GM12878 (cell line): ENCODE data around the gene RASL11A. TPM values are rescaled to one million over a fixed set of nuclear protein-coding genes. Genes with fewer than 3 reads are reported as not detected.

ENCODE experiments used
- ATAC-seq: fragments of 200-7000 bp; cut with Tn5 transposase; 3 replicates; pipeline ENCODE4 v1.9.1; 2020; ENCODE audit warnings: mild to moderate bottlenecking, moderate library complexity
- BruUV-seq: library from RNA; stranded (reverse); fragments of 400-500 nt; replicated peaks from 2 replicates; lab custom pipeline; 2021; lab: Mats Ljungman, UMichigan
- CTCF ChIA-PET: fragments of 300-600 bp; sonication (Branson Sonifier 250); formaldehyde crosslinking; extraction: SDS; loops from one replicate; lab custom pipeline; 2021; ENCODE audit warnings: inconsistent platforms; lab: Yijun Ruan, JAX
- POLR2A ChIA-PET: fragments of 350-600 bp; formaldehyde crosslinking; extraction: SDS; loops from one replicate; lab custom pipeline; 2021; ENCODE audit warnings: inconsistent platforms; lab: Charles Lee
- RAD21 ChIA-PET: fragments of 300-600 bp; sonication (Branson Sonifier 250); formaldehyde crosslinking; loops from one replicate; lab custom pipeline; 2023; ENCODE audit warnings: antibody characterized with exemption; ENCODE audit not compliant: unreplicated experiment; lab: Charles Lee
- SMC1A ChIA-PET: fragments of 300-600 bp; sonication (Branson Sonifier 250); formaldehyde crosslinking; loops from one replicate; lab custom pipeline; 2023; ENCODE audit not compliant: unreplicated experiment, uncharacterized antibody; lab: Charles Lee
- DNase-seq: peaks from one replicate; pipeline ENCODE4 v3.0.0-alpha.2; 2011; ENCODE audit warnings: low read depth, low spot score
- FAIRE-seq: peaks from 3 replicates; lab custom pipeline; 2011; peaks lifted over from hg19 to GRCh38; lab: Jason Lieb, UNC
- H2AFZ ChIP-seq: 2 replicates; pipeline ENCODE4 v1.6.0; 2011; ENCODE audit warnings: low read depth, low read length, control low read depth; ENCODE audit not compliant: control insufficient read depth
- H3K27ac ChIP-seq: 2 replicates; pipeline ENCODE4 v1.5.1; 2011; ENCODE audit warnings: control low read depth; ENCODE audit not compliant: control insufficient read depth, insufficient read depth
- H3K27me3 ChIP-seq, 2 experiments: replicated peaks in 1 of 2; 2 replicates each; pipeline versions ENCODE4 v1.6.0 to v1.6.1; 2011; ENCODE audit warnings: low read length in 1 of 2; ENCODE audit not compliant: control insufficient read depth in 2 of 2, insufficient read depth in 2 of 2
- H3K36me3 ChIP-seq, 2 experiments: 2 replicates each; pipeline ENCODE4 v1.5.1; 2011; ENCODE audit warnings: low read length in 1 of 2; ENCODE audit not compliant: control insufficient read depth in 2 of 2, insufficient read depth in 2 of 2
- H3K4me1 ChIP-seq: 2 replicates; pipeline ENCODE4 v1.6.1; 2011; ENCODE audit warnings: mild to moderate bottlenecking, low read length, moderate library complexity, mixed read lengths; ENCODE audit not compliant: control insufficient read depth, insufficient read depth
- H3K4me2 ChIP-seq: 2 replicates; pipeline ENCODE4 v1.6.0; 2011; ENCODE audit warnings: control low read depth; ENCODE audit not compliant: control insufficient read depth, insufficient read depth
- H3K4me3 ChIP-seq: fragments of 200-600 bp; sonication (generic); 2 replicates; pipeline ENCODE4 v1.5.1; 2016
- H3K79me2 ChIP-seq: 2 replicates; pipeline ENCODE4 v1.6.0; 2011; ENCODE audit warnings: low read length; ENCODE audit not compliant: control insufficient read depth, insufficient read depth
- H3K9ac ChIP-seq: 2 replicates; pipeline ENCODE4 v1.8.0; 2011; ENCODE audit warnings: low read length, control low read depth, mixed read lengths; ENCODE audit not compliant: control insufficient read depth, insufficient read depth
- H3K9me3 ChIP-seq: replicated peaks from 3 replicates; pipeline ENCODE4 v1.5.1; 2011; ENCODE audit warnings: mild to moderate bottlenecking, low read length; ENCODE audit not compliant: control insufficient read depth, insufficient read depth
- H4K20me1 ChIP-seq: 2 replicates; pipeline ENCODE4 v1.6.0; 2011; ENCODE audit not compliant: control insufficient read depth, insufficient read depth
- CBX5 ChIP-seq: sonication (generic); IDR thresholded peaks from 2 replicates; pipeline ENCODE4 v1.6.1; 2016; ENCODE audit warnings: low read depth, moderate library complexity, mild to moderate bottlenecking, inconsistent platforms
- ESRRA ChIP-seq: IDR thresholded peaks from 2 replicates; pipeline ENCODE4 v1.6.1; 2012; ENCODE audit warnings: mild to moderate bottlenecking, low read length, improper control_type of control experiment
- MEF2B ChIP-seq: fragments of 450-650 bp; IDR thresholded peaks from 2 replicates; pipeline ENCODE4 v1.6.1; 2018; ENCODE audit warnings: mild to moderate bottlenecking, moderate library complexity; ENCODE audit not compliant: partially characterized antibody, poor library complexity, severe bottlenecking
- MYB ChIP-seq: fragments of 150-350 bp; IDR thresholded peaks from 2 replicates; pipeline ENCODE4 v1.6.1; 2014; ENCODE audit warnings: mild to moderate bottlenecking, low read depth, low read length, borderline replicate concordance
- NR2C1 ChIP-seq: fragments of 450-650 bp; IDR thresholded peaks from 2 replicates; pipeline ENCODE4 v1.6.1; 2017; ENCODE audit warnings: antibody characterized with exemption, mild to moderate bottlenecking, moderate library complexity
- SUZ12 ChIP-seq: fragments of 200-600 bp; sonication (generic); IDR thresholded peaks from one replicate; pipeline ENCODE4 v1.6.1; 2018; ENCODE audit warnings: antibody characterized with exemption, mild to moderate bottlenecking; ENCODE audit not compliant: unreplicated experiment
- ZBED1 ChIP-seq: IDR thresholded peaks from 2 replicates; pipeline ENCODE4 v1.6.1; 2016; ENCODE audit warnings: borderline replicate concordance
- WGBS: methylation state at CpG from one replicate; pipeline ENCODE4 v1.1.6; 2016; ENCODE audit warnings: low lambda C conversion rate; ENCODE audit not compliant: insufficient replicate concordance, insufficient coverage; ENCODE audit errors: missing lambda C conversion rate; 5-methylcytosine and 5-hydroxymethylcytosine counted together
- in situ Hi-C: fragments of 300-500 bp; cut with MboI; formaldehyde crosslinking; loops from 9 replicates; pipeline ENCODE4 v1.14.3; 2018; ENCODE audit warnings: mixed read lengths
- intact Hi-C: fragments of 100-400 bp; cut with micrococcal nuclease; formaldehyde crosslinking; loops from one replicate; pipeline ENCODE4 v1.14.2; 2022; ENCODE audit not compliant: unreplicated experiment
- polyA plus RNA-seq, 11 experiments: library from polyadenylated mRNA; depleted of rRNA in 4 of 11; unstranded in 6 of 11; stranded (reverse) in 5 of 11; fragments of >200 nt; fragmentation: Nextera tagmentation in 4 of 11; fragmentation: Illumina TruSeq in 1 of 11; extraction: Ambion mirVana in 4 of 11; extraction: Trizol in 1 of 11; gene quantifications; 1 replicate in 1 of 11; 2 replicates in 10 of 11; pipeline versions ENCODE4 v1.2.1 to v1.2.3, GENCODE V29; 2011 to 2016; ENCODE audit warnings: inconsistent platforms in 2 of 11, missing spikeins in 2 of 11, low read depth in 1 of 11
- total RNA-seq, 4 experiments: library from RNA; depleted of rRNA in 3 of 4; stranded (reverse); fragments of >200 nt in 3 of 4; fragmentation: Illumina TruSeq in 1 of 4; extraction: Trizol in 1 of 4; gene quantifications; 2 replicates each; pipeline versions ENCODE4 v1.2.1 to v1.2.3, GENCODE V29; 2013 to 2021
- TF ChIP-seq, protein P1 (sequence below): fragments of 450-650 bp; IDR thresholded peaks from 2 replicates; pipeline ENCODE4 v1.6.1; 2017; ENCODE audit warnings: borderline replicate concordance

Gene RASL11A
- total and polyA plus RNA-seq, 10 of the 15 experiments (the other 5 are each of a cell fraction or from before 2014, with no cell fraction given) = 0.04 to 1.3 (median 0.41) TPM; not detected in 1

DNA sequence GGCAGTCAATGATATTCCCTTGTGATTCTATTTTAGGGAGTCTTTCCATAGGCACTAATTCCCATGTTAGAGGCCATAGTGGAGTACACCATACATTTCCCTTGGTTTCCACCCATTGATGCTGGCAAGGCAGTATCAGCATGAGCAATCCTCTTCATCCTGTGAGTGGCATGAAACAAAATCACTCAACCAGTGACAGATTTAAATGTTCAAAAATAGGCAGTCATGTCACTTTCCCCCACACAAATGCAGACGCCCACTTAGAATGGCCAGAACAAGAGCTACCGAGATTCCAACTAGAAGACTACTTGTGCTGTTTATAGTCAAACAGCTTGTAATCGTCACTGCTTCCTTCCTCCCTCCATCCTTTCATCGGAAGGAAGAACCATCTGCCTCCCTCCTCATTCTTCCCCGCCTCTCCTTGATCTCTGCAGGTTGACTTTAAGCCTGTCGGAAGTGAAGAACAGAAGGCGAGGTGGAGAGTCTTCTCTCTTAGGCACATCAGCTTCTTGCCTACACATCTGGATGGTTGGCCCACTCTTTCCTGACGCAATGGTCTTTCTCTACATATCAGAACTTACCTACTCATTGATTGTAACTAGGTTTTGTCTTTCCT is 22.6 kb downstream of the RASL11A start (continued):
- TF ChIP-seq NR2C1 (no peak), MYB (no peak), CBX5 (no peak)

DNA sequence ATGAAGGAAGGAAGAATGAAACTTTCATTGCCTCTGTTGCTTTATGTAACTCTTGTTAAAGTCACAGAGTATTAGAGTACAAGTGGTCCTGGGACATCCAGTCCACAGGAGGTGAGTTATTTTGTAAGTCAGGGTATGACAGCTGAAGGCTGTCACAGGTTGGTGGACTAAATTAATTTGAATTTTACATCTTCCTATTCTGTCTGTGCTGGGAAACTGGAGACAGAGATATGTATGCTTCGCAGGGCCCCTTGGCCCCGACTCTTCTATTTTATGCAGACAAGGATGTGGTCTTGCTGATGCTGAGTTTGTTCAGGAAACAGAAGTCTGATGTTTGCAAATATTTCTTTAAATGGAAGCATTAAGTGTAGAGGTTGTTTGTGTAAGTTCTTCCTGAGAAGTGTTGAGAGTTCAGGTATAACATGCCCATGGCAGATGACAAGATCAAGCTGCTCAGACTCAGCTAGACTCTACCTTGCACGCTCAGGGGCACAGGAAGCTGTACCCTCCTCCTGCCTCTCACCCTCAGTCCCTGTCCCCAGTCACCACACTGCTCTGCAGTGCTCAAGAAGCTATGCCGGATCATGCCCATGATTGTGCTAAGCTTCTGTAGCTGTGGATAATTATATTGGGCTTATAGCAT is 23.4 kb downstream of the RASL11A start:
- H3K4me3 ChIP-seq = no peak overlapping the region
- no peak for FAIRE-seq
- no peaks in the 10 kb centered on the region for H3K79me2 ChIP-seq
- H3K36me3 ChIP-seq = no peaks in the 10 kb centered on the region
- SMC1A ChIA-PET = no interaction called here
- no peak overlapping the region for H2AFZ ChIP-seq
- RAD21 ChIA-PET = no interaction called here
- no peak overlapping the region for H3K27ac ChIP-seq
- CTCF ChIA-PET = no interaction called here
- H3K4me2 ChIP-seq = no peak overlapping the region
- no TSS peak for BruUV-seq
- H3K9ac ChIP-seq = no peak overlapping the region
- TF ChIP-seq SUZ12 = no peak
- TF ChIP-seq ZBED1 = no peak
- TF ChIP-seq, protein P1, sequence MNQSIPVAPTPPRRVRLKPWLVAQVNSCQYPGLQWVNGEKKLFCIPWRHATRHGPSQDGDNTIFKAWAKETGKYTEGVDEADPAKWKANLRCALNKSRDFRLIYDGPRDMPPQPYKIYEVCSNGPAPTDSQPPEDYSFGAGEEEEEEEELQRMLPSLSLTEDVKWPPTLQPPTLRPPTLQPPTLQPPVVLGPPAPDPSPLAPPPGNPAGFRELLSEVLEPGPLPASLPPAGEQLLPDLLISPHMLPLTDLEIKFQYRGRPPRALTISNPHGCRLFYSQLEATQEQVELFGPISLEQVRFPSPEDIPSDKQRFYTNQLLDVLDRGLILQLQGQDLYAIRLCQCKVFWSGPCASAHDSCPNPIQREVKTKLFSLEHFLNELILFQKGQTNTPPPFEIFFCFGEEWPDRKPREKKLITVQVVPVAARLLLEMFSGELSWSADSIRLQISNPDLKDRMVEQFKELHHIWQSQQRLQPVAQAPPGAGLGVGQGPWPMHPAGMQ = no peak
- TF ChIP-seq MEF2B = no peak
- no peak for TF ChIP-seq ESRRA
- TF ChIP-seq, all 136 proteins: peak for 0
- 3% methylated on average over 4 of the region's 4 CpGs for WGBS
- no peaks in the 10 kb centered on the region for H3K4me1 ChIP-seq
- no peaks in the 10 kb centered on the region for H3K9me3 ChIP-seq
- in situ Hi-C loops (no loop called here), intact Hi-C loops (no loop called here)
- POLR2A ChIA-PET = no interaction called here
- H3K27me3 ChIP-seq = peaks cover 1 to 6% of the 10 kb centered on the region in 2 experiments
- DNase-seq (no peak), ATAC-seq (no peak)
- H4K20me1 ChIP-seq = no peaks in the 10 kb centered on the region
